GM21825 (cell line): ENCODE data around the gene CLBA1.

Source experiments
- ATAC-seq: cut with Tn5 transposase; IDR thresholded peaks from one replicate; pipeline ENCODE4 v1.9.1; 2021; ENCODE audit warnings: mild to moderate bottlenecking, moderate library complexity; ENCODE audit not compliant: unreplicated experiment

Gene CLBA1

GRCh38 chr14:104979758-104980610 lies 5.6 kb upstream of the CLBA1 start:
- ATAC-seq: no peak

- no peak for ATAC-seq
Measured at GRCh38 chr14:104980611-104981531, 4.7 kb upstream of the CLBA1 start.

- ATAC-seq: no peak
Measured at GRCh38 chr14:104981699-104982541, 3.7 kb upstream of the CLBA1 start.

GRCh38 chr14:104982548-104983230 lies 2.9 kb upstream of the CLBA1 start:
- no peak for ATAC-seq

GRCh38 chr14:104983231-104983721 lies 2.3 kb upstream of the CLBA1 start:
- no peak for ATAC-seq

- no peak for ATAC-seq
Measured at GRCh38 chr14:104984056-104984894, 1.3 kb upstream of the CLBA1 start.

GRCh38 chr14:104986487-104987164 lies 1.0 kb downstream of the CLBA1 start:
- ATAC-seq: no peak

GRCh38 chr14:104989236-104989950 lies 3.8 kb downstream of the CLBA1 start:
- ATAC-seq: no peak

GRCh38 chr14:104989951-104990303 lies 4.3 kb downstream of the CLBA1 start:
- no peak for ATAC-seq

GRCh38 chr14:104991896-104992230 lies 6.3 kb downstream of the CLBA1 start:
- no peak for ATAC-seq

GRCh38 chr14:104992501-104992900 lies 6.9 kb downstream of the CLBA1 start:
- no peak for ATAC-seq

GRCh38 chr14:104993306-104993705 lies 7.7 kb downstream of the CLBA1 start:
- ATAC-seq: no peak

- no peak for ATAC-seq
Measured at GRCh38 chr14:104993808-104994591, 8.4 kb downstream of the CLBA1 start.

GRCh38 chr14:104994978-104995377 lies 9.4 kb downstream of the CLBA1 start:
- ATAC-seq: no peak

- ATAC-seq: no peak
Measured at GRCh38 chr14:104996032-104996431, 10.4 kb downstream of the CLBA1 start.

- ATAC-seq: no peak
Measured at GRCh38 chr14:104996483-104996882, 10.9 kb downstream of the CLBA1 start.

GRCh38 chr14:104998801-104999200 lies 13.2 kb downstream of the CLBA1 start:
- no peak for ATAC-seq
